HG02885 (cell line): ENCODE results near the gene USP13.
A peak's percentile ranks its signal among the peaks of the same experiment; 100 is the strongest.
"Not testable (repeated sequence)": the region's sequence is repeated elsewhere in the genome, so short reads cannot be mapped to it uniquely, and the experiment has no call there.

Experiments used
- ATAC-seq: cut with Tn5 transposase; IDR thresholded peaks from one replicate; pipeline ENCODE4 v1.9.1; 2021; ENCODE audit warnings: mild to moderate bottlenecking; ENCODE audit not compliant: unreplicated experiment, poor library complexity

Gene USP13

DNA sequence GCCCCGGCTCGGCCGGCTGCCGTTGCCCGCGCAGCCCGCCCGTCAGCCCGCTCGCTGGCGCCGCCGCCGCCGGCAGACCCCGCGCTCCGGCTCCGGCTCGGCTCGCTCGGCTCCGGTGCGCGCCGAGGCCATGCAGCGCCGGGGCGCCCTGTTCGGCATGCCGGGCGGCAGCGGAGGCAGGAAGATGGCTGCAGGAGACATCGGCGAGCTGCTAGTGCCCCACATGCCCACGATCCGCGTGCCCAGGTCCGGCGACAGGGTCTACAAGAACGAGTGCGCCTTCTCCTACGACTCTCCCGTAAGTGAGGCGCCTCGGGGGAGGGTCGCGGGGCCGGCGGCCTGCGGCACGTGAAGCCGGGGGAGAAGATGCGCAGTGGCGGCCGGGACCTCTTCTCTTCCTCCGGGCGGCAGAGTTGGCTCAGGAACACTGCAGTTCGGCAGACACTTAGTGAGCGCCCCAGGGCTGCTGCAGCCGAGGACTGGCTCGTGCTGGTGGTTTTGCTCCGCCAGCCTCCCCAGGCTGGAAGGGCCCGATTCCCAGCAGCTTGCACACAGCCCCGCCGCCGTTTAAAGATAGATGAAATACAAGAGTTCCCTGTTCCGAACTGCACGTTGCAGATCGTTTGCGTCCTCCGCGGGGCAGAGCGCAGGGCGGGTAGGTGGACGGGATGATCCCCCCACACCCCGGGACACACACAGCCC is 407 bp downstream of the USP13 start:
- ATAC-seq = peak; percentile 59

DNA sequence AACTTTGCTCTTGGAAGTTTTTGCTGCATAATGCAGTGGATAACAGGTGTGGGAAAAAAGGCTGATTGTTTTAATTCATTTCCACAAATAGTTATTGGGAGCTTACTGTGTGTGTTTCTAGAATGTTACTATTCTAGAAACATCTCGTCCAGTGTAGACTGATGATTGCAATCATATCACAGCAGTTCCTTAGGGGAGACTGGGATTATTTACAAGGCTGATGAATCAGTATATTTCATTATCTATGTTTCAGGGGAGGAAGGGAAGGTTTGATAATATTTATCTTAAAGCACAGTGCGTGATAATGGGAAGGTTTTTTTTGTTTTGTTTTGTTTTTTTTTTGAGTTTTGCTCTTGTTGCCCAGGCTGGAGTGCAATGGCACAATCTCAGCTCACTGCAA is 2.4 kb downstream of the USP13 start:
- no peak for ATAC-seq

DNA sequence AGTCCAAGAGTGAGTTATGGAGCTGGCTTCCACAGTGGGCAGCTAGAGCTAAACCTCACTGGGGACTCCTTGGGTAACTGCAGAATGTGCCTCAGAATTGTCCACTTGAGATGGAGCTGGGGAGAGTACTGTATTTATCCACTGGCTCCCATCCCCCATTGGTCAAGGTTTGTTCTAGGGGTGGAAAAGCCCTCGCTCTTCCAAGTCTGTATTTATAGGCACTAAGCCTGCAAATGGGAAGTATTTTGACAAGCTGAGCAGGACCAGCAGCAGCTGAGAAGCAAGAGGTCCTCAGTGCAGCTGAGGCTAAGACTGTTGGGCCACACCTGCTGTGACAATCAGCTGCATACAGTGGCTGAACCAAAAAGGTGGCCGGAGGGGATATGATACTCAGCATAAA is 5.8 kb downstream of the USP13 start:
- no peak for ATAC-seq

DNA sequence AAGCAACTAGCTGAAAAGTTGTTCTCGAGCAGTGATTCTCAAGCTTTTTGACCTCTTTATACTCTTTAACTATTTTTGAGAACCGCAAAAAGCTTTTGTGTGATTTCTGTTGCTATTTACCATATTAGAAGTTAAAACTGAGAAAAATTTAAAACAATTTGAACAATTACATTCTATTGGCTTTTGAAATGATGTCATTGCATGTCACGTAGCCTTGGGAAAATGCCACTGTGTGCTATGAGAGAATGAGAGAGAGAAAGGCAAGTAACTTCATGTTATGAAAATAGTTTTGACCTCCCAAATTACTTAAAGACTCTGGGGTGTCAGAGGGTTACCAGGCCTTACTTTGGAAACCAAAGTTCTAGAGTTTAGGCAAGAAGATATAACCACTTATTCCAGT is 8.0 kb downstream of the USP13 start:
- ATAC-seq = no peak

DNA sequence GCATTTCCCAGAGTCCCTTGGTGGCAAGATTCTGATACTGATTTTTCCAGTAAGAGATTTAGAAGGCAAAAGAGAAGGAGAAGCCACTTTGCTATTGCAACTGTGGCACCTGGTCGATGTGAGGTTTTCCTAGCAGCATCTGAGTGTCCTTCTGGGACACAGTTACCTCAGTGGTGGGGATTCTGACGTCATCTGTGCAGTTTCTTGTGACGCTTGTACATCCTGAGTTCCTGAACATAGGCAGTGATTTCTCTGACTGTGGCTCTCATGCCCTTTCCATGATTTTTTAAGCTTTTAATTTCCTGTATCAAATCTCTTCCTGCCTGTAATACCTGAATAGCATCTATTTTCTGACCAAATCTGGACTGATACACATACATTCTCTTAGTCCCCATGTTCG is 8.9 kb downstream of the USP13 start:
- no peak for ATAC-seq

DNA sequence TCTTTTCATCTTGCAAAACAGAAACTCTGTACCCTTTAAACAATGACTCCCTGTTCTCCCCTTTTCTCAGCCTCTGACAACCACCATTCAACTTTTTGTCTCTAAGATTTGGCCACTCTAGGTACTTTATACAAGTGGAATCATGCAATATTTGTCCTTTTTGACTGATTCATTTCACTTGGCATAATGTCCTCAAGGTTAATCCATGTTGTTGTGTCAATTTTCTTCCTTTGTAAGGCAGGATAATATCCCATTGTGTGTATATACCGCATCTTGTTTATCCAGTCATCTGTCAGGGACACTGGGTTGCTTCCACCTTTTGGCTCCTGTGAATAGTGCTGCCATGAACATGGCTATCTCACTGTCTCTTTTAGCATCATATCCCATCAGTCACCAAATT is 10.3 kb downstream of the USP13 start:
- ATAC-seq = no peak

DNA sequence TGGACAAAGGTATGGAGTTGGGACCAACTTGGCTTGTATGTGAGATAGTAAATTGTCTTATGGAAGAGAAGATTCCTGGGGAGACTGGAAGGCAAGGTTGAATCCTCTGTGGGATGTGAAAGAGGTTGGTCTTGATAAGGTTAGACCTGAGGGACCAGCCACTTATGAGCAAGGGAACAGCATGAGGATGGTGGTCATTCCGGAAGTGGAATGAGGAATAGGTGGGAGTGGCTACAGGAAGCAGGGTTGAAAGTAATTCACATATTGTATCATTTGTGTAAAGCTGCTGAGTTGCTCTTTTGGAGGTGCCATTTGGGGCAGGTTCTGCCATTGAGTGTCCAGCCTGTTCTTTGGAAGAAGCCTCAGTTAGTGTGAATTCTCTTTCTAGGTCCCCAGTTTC is 13.2 kb downstream of the USP13 start:
- ATAC-seq = no peak

DNA sequence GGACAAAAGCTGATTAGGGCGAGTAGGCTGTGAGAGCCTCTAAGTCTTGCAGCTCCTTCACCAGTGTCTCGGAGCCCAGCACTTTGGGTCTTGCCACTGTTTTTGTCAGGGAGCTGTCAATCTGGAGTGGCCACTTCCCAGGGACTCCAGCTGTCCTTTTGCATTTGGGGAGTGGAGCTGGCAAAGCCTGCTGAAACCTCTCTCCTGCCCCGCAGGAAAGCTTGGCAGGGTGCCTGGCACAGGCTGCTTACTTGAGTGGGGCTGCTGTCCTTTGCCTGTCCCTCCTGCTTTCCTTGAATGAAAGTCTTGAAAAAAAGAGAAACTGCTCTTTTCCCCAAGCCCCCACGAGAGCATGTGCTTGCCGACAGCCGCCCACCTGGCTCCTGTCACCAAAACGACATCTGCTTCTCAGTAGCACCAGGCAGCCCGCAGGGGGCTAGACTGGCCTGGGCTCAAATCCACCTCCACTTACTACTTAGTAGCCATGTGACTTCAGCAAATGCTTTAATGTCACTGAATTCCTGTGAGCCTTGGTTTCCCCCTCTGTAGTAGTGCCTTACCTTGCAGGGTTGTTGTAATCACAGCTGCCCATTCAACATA is 13.7 kb downstream of the USP13 start:
- ATAC-seq = no peak

DNA sequence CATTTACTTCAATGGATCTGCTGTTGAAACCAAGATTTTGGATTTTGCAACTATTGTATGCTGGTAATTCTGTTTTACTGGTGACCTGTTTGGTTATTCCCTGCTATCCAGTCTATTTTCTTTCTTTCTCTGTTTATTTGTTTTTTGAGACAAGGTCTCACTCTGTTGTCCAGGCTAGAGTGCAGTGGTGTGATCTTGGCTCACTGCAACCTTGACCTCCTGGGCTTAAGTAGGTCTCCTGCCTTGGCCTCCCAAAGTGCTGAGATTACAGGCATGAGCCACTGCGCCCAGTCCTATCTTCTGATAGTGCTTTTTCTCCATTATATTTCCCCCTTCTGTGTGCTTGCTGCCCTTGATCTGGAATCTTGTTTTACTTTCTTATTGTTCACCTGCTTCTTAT is 15.6 kb downstream of the USP13 start:
- ATAC-seq = no peak

DNA sequence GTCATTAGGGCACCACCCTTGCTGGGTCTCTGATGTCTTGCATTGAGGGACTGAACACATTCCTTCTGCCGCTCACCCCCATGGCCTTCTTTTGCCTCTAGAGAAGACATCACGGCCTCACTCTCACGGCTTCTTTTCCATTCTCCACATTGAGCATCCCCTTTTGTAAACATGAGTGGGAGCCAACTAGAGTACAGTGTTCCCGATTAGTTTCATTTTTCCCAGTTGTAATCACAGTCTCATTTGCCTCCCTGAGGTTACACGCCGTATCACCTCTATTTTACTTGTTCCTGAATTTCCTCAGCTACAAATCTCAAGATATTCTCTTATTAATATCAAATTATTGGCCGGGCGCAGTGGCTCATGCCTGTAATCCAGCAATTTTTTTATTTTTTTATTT is 17.5 kb downstream of the USP13 start:
- ATAC-seq = no peak

DNA sequence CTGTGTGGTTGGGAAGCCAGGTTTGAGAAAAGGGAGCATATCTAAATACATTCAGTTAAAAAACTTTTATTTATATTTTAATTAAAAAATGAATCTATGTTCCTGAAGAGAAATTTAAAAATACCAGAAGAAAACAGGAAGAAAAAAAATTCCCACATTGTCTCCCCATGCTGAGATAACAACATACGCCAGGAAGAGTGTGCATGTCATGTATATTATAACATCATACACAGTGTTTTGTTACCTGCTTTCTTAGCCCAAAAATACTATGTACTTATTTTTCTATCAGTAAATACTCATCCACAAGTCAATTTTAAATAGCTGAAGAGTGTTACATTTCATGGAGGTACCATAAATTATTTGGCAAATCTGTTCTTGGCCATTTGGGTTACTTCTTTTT is 18.5 kb downstream of the USP13 start:
- ATAC-seq = no peak

DNA sequence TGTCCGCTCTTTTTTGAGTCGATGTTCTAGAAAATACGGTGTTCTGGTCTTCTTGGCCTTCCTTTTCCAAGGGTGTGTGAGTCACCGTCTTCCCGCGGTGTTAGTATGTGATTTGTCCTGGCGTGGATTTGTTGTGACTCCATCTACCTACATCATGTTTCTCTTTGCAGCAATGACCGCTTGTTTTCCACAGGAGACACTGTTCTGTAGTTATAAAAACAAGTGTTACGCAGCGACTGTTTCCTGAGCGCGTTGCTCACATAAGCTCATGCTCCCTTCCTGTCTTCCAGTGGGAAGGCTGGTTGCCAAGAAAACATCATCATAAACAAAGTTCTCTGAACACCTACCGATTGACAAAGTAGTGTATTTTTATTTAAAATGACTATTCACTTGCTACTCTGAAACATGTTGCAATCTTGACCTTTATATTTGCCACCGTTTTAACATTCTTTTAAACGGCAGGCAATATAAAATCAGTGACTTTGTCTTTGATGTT is 19.0 kb downstream of the USP13 start:
- ATAC-seq = no peak

DNA sequence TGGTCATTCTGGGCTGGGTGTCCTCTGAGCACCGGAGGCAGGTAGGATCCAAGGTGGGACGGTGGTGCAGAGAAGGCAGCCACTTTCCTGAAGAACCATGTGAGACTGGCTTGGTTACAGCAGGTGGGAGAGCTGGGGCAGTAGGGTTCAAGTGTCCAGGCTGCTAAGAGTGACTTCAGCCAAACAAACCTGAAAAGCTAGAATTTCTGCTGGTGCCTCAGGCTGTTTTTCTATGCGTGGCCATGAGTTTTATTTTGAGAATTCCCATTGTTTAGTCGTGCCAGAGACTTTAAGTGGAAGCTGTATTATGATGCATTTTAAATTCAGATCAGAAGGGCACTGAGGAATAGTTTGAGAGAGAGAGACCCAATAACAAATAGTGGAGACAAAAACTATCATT is 20.1 kb downstream of the USP13 start:
- ATAC-seq = no peak

DNA sequence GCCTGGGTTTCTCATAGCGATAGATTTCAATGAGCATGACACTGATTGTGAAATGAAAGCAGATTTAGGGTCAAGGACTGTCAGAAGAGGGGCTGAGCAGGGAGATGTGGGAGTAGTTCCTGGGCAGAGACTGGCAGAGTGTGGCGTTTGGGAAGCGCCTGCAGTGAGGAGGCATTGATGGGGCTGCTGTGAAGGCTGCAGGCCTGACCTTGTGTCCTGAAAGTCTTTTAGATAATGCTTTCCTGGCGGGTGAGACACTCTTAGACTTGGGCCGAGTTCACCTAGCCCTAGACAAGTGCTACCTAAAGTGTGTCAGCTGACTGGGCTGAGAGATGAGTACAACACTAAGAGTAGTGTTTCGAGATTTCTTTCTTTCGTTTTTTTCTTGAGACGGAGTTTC is 20.7 kb downstream of the USP13 start:
- no peak for ATAC-seq

DNA sequence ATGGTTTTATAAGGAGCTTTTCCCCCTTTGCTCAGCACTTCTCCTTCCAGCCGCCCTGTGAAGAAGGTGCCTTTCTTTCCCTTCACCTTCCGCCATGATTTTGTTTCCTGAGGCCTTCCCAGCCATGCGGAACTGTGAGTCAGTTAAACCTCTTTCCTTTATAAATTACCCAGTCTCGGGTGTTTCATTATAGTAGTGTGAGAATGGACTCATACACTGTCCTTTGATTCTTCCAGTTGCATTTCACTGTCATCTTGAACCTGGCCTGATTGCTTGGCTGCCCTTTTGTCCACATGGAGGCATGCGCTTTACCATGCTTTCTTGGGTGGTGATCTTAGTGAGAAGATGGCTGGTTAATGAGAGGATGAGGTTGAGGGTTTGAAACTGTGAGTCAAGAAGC is 23.2 kb downstream of the USP13 start:
- ATAC-seq = no peak

DNA sequence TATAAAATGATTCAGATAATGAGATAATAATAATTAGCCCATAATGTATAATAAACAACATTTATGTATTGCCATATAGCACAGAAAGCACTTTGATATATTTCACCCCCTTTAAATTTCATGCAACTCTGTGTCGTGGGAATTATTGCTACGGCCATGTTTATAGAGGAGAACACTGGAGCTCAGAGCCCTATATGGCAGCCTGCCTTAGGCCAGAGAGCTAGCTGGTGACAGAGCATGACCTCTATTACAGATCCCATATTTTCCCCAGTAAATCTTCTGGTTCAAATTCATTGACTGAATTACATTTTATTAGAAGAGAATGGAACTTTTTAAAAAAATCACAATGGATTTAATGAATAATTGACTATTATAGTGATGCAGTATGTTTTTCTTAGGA is 25.0 kb downstream of the USP13 start:
- ATAC-seq = no peak

DNA sequence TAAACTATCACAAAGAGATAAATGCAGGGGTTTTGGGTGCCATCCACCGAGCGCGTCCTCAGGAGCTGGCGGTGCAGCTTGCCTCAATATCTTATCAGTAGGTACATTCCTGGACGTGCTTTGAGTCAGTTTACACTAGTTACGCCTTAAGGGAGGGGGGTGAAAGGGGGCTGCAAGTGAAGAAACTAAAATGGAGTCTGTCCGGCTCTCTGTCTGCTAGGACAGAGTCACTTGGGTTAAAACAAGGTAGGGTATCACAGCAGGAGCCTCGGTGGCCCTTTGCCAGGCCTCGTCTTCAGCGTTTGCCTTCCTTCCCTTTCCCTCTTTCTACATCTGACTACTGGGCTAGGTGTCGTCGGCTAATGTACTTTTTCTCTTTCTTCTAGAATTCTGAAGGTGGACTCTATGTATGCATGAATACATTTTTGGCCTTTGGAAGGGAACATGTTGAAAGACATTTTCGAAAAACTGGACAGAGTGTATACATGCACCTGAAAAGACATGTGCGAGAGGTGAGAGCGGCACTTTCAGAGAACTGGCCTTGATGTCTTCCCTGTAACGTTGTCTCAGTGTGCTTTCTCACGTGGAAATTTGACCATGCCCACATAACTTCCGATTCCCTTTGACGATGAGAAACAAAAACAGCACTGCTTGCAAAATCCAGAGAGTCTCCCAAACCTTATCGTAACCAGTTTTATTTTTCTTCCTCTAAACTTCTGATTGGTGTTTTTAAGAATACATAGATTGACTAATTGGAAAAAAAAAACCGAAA is 28.8 kb downstream of the USP13 start:
- ATAC-seq = no peak

DNA sequence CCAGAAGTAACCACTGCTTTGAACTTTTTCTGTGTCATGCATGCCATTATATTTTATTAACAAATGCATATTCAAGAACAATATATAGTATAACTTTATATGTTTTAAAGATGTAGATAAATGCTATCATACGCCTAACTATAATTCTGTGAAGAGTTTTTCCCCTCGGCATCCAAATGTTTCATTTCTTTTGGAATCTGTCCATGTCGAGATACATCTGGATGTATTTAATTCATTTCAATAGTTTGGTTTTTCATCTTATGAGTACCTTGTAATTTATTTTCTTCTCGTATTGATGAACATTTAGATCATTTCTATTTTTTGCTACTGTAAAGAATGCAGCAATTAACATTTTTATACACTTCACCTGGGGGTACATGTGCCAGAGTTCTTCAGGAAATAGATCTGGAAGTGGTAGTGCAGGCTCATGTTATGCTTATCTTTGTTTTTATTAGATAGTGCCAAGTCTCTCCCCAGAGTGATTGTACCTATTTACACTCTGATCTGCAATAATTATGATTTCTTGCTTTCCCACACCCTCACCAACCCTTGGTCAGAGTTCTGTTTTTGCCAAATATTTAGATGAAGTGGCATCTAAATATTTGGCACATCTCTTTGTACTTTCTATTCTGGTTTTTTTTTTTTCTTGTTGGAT is 29.7 kb downstream of the USP13 start:
- no peak for ATAC-seq

DNA sequence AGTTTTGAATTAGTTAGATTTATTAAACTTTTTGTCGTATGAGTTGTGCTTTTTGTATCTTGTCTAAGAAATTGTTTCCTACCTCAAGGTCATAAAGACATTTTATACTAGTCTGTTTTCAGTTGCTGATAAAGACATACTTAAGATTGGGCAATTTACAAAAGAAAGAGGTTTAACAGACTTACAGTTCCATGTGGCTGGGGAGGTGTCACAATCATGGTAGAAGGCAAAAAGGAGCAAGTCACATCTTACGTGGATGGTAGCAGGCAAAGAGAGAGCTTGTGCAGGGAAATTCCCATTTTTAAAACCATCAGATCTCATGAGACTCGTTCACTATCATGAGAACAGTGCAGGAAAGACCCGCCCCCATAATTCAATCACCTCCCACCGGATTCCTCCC is 30.4 kb downstream of the USP13 start:
- not testable (repeated sequence) for ATAC-seq

DNA sequence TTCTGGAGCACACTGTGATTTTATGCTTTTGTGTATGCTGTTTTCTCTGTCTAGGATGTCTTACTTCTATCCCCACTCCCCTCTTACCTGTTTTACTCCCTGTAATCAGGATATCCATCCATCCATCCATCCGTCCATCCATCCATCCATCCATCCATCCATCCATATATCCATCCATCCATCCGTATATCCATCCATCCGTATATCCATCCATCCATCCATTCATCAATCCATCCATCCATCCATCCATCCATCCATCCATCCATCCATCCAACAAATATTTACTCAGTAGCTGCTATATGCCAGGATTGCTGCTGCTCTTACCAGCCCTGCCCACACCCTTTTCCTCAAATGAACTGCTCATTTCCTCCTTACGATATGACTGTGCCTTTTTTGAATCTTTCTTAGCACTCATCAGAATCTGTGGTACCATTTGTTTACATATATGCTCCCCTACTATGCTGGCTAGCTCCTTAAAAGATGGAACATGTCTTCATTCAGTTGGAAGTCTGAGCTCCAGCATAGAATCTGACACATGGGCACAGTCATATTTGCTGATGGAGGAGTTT is 35.2 kb downstream of the USP13 start:
- peak; percentile 71 for ATAC-seq

DNA sequence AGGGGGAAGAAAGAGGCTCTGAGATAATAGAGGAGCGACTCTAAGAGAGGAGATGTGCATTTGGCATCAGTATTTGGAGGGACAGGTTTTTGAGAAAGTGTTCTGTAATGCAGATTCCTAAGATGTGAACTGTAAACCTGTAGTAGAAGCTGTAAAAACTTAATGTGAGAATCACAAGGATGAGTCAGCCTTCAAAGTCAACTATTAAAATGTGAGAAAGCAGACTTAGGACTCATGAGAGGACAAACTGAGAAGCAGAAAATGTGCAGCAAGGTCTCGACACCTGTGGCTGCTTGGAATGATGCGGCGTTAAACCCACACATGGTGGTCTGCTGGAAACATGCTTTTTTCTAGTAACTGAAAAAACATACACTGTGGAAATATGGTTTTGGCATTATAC is 36.0 kb downstream of the USP13 start:
- no peak for ATAC-seq
